A673 (cell line): ENCODE measurements around the gene ENDOD1. TPM values are rescaled to one million over a fixed set of nuclear protein-coding genes. Genes with fewer than 3 reads are reported as not detected.
"Not testable (repeated sequence)": the region's sequence is repeated elsewhere in the genome, so short reads cannot be mapped to it uniquely, and the experiment has no call there.

Source experiments
- BruUV-seq: library from RNA; stranded (reverse); fragments of 400-500 nt; replicated peaks from 2 replicates; lab custom pipeline; 2021; lab: Mats Ljungman, UMichigan
- CTCF ChIA-PET: fragments of 300-600 bp; sonication (Branson Sonifier 250); formaldehyde crosslinking; loops from one replicate; lab custom pipeline; 2022; ENCODE audit warnings: antibody characterized with exemption; lab: Charles Lee
- POLR2A ChIA-PET: fragments of 300-600 bp; sonication (Branson Sonifier 250); formaldehyde crosslinking; loops from one replicate; lab custom pipeline; 2022; ENCODE audit warnings: antibody characterized with exemption; ENCODE audit not compliant: low non-redundant PET; lab: Charles Lee
- DNase-seq: peaks from one replicate; pipeline ENCODE4 v3.0.0-alpha.2; 2015; ENCODE audit warnings: low spot score
- H3K27ac ChIP-seq: fragments of 200-600 bp; sonication (generic); 2 replicates; pipeline ENCODE4 v1.5.1; 2016; ENCODE audit warnings: mixed run types, low read depth, mild to moderate bottlenecking, mixed read lengths, antibody characterized with exemption, low read length; ENCODE audit not compliant: poor library complexity, severe bottlenecking
- H3K27me3 ChIP-seq: fragments of 200-600 bp; sonication (generic); replicated peaks from 2 replicates; pipeline ENCODE4 v1.6.1; 2017; ENCODE audit warnings: mixed run types, low read depth, mild to moderate bottlenecking, mixed read lengths, antibody characterized with exemption, low read length; ENCODE audit not compliant: insufficient read depth, poor library complexity
- H3K36me3 ChIP-seq: fragments of 200-600 bp; sonication (generic); 2 replicates; pipeline ENCODE4 v1.6.1; 2016; ENCODE audit warnings: mixed run types, mild to moderate bottlenecking, mixed read lengths, antibody characterized with exemption, low read length; ENCODE audit not compliant: insufficient read depth, poor library complexity, severe bottlenecking
- H3K4me1 ChIP-seq: fragments of 200-600 bp; sonication (generic); 2 replicates; pipeline ENCODE4 v1.6.1; 2017; ENCODE audit warnings: mixed run types, mild to moderate bottlenecking, mixed read lengths, antibody characterized with exemption, low read length; ENCODE audit not compliant: insufficient read depth, poor library complexity, severe bottlenecking
- H3K4me3 ChIP-seq: fragments of 200-600 bp; sonication (generic); 2 replicates; pipeline ENCODE4 v1.5.1; 2016; ENCODE audit warnings: low read depth, mixed run types, mild to moderate bottlenecking, mixed read lengths, low read length; ENCODE audit not compliant: poor library complexity, severe bottlenecking
- H3K9me3 ChIP-seq: fragments of 200-600 bp; sonication (generic); 2 replicates; pipeline ENCODE4 v1.6.1; 2016; ENCODE audit warnings: mixed run types, low read depth, mild to moderate bottlenecking, mixed read lengths, antibody characterized with exemption, low read length; ENCODE audit not compliant: poor library complexity, severe bottlenecking
- CTCF ChIP-seq: fragments of 300-800, 200-600 bp; sonication (generic); conservative IDR thresholded peaks from 2 replicates; pipeline ENCODE4 v1.5.1; 2017; ENCODE audit warnings: low read depth, mild to moderate bottlenecking, antibody characterized with exemption, low read length, moderate library complexity, mixed read lengths
- EZH2 ChIP-seq: fragments of 200-600 bp; sonication (generic); IDR thresholded peaks from 2 replicates; pipeline ENCODE4 v1.6.1; 2017; ENCODE audit warnings: borderline replicate concordance, low read depth, mild to moderate bottlenecking, mixed read lengths, antibody characterized with exemption, low read length; ENCODE audit not compliant: poor library complexity, severe bottlenecking
- intact Hi-C: fragments of 100-400 bp; cut with micrococcal nuclease; formaldehyde crosslinking; loops from one replicate; pipeline ENCODE4 v1.10.0; 2022; ENCODE audit not compliant: unreplicated experiment
- total RNA-seq: library from RNA; stranded (reverse); gene quantifications from 2 replicates; pipeline ENCODE4 v1.2.3, GENCODE V29; 2021

ENDOD1 gene
- total RNA-seq, 1 experiment from 2014 or later: 7.3 TPM

GRCh38 chr11:95044010-95044409 lies 45.6 kb upstream of the ENDOD1 start:
- ChIA-PET POLR2A (no interaction called here), CTCF (no interaction called here)
- H3K27me3 ChIP-seq: peaks cover 21% of the 10 kb centered on the region
- no peak overlapping the region for H3K27ac ChIP-seq
- no TSS peak for BruUV-seq
- DNase-seq: no peak
- H3K4me3 ChIP-seq: no peak overlapping the region
- intact Hi-C loops: no loop called here
- H3K36me3 ChIP-seq: no peaks in the 10 kb centered on the region
- no peak for TF ChIP-seq CTCF
- no peak for TF ChIP-seq EZH2
- no peaks in the 10 kb centered on the region for H3K4me1 ChIP-seq
- no peaks in the 10 kb centered on the region for H3K9me3 ChIP-seq

GRCh38 chr11:95045812-95046211 lies 43.8 kb upstream of the ENDOD1 start:
- CTCF ChIA-PET: no interaction called here
- Histone ChIP-seq H3K4me3 (no peak overlapping the region), H3K9me3 (no peaks in the 10 kb centered on the region), H3K27ac (no peak overlapping the region), H3K4me1 (no peaks in the 10 kb centered on the region), H3K27me3 (peaks cover 21% of the 10 kb centered on the region), H3K36me3 (no peaks in the 10 kb centered on the region)
- POLR2A ChIA-PET: no interaction called here
- no TSS peak for BruUV-seq
- intact Hi-C loops: no loop called here
- DNase-seq: no peak
- TF ChIP-seq CTCF (no peak), EZH2 (no peak)

GRCh38 chr11:95049122-95049521 lies 40.5 kb upstream of the ENDOD1 start, which contains the start of gene KDM4F:
Gene KDM4F, plus strand, starts transcription at chr11:95049422.
- H3K4me3 ChIP-seq, H3K4me1 ChIP-seq, BruUV-seq, intact Hi-C loops, H3K27ac ChIP-seq, DNase-seq, POLR2A ChIA-PET, H3K36me3 ChIP-seq, H3K9me3 ChIP-seq, CTCF ChIA-PET: not testable (repeated sequence)
- peaks cover 14% of the 10 kb centered on the region for H3K27me3 ChIP-seq

- no peak overlapping the region for H3K4me3 ChIP-seq
- H3K27ac ChIP-seq: no peak overlapping the region
- ChIA-PET CTCF (no interaction called here), POLR2A (no interaction called here)
- intact Hi-C loops: no loop called here
- no peaks in the 10 kb centered on the region for H3K4me1 ChIP-seq
- H3K9me3 ChIP-seq: no peaks in the 10 kb centered on the region
- no TSS peak for BruUV-seq
- H3K36me3 ChIP-seq: no peaks in the 10 kb centered on the region
- H3K27me3 ChIP-seq: peaks cover 6% of the 10 kb centered on the region
- DNase-seq: no peak
- TF ChIP-seq EZH2 (no peak), CTCF (no peak)
Observed at GRCh38 chr11:95050595-95051202, 38.9 kb upstream of the ENDOD1 start.
